GM12878 (cell line): ENCODE results near the gene LSP1. TPM values are rescaled to one million over a fixed set of nuclear protein-coding genes. Genes with fewer than 3 reads are reported as not detected.

Experiments
- ATAC-seq: fragments of 200-7000 bp; cut with Tn5 transposase; 3 replicates; pipeline ENCODE4 v1.9.1; 2020; ENCODE audit warnings: mild to moderate bottlenecking, moderate library complexity
- BruUV-seq: library from RNA; stranded (reverse); fragments of 400-500 nt; replicated peaks from 2 replicates; lab custom pipeline; 2021; lab: Mats Ljungman, UMichigan
- CTCF ChIA-PET: fragments of 300-600 bp; sonication (Branson Sonifier 250); formaldehyde crosslinking; extraction: SDS; loops from one replicate; lab custom pipeline; 2021; ENCODE audit warnings: inconsistent platforms; lab: Yijun Ruan, JAX
- POLR2A ChIA-PET: fragments of 350-600 bp; formaldehyde crosslinking; extraction: SDS; loops from one replicate; lab custom pipeline; 2021; ENCODE audit warnings: inconsistent platforms; lab: Charles Lee
- RAD21 ChIA-PET: fragments of 300-600 bp; sonication (Branson Sonifier 250); formaldehyde crosslinking; loops from one replicate; lab custom pipeline; 2023; ENCODE audit warnings: antibody characterized with exemption; ENCODE audit not compliant: unreplicated experiment; lab: Charles Lee
- SMC1A ChIA-PET: fragments of 300-600 bp; sonication (Branson Sonifier 250); formaldehyde crosslinking; loops from one replicate; lab custom pipeline; 2023; ENCODE audit not compliant: unreplicated experiment, uncharacterized antibody; lab: Charles Lee
- DNase-seq: peaks from one replicate; pipeline ENCODE4 v3.0.0-alpha.2; 2011; ENCODE audit warnings: low read depth, low spot score
- FAIRE-seq: peaks from 3 replicates; lab custom pipeline; 2011; peaks lifted over from hg19 to GRCh38; lab: Jason Lieb, UNC
- H2AFZ ChIP-seq: 2 replicates; pipeline ENCODE4 v1.6.0; 2011; ENCODE audit warnings: low read depth, low read length, control low read depth; ENCODE audit not compliant: control insufficient read depth
- H3K27ac ChIP-seq: 2 replicates; pipeline ENCODE4 v1.5.1; 2011; ENCODE audit warnings: control low read depth; ENCODE audit not compliant: control insufficient read depth, insufficient read depth
- H3K27me3 ChIP-seq, 2 experiments: replicated peaks in 1 of 2; 2 replicates each; pipeline versions ENCODE4 v1.6.0 to v1.6.1; 2011; ENCODE audit warnings: low read length in 1 of 2; ENCODE audit not compliant: control insufficient read depth in 2 of 2, insufficient read depth in 2 of 2
- H3K36me3 ChIP-seq, 2 experiments: 2 replicates each; pipeline ENCODE4 v1.5.1; 2011; ENCODE audit warnings: low read length in 1 of 2; ENCODE audit not compliant: control insufficient read depth in 2 of 2, insufficient read depth in 2 of 2
- H3K4me1 ChIP-seq: 2 replicates; pipeline ENCODE4 v1.6.1; 2011; ENCODE audit warnings: mild to moderate bottlenecking, low read length, moderate library complexity, mixed read lengths; ENCODE audit not compliant: control insufficient read depth, insufficient read depth
- H3K4me2 ChIP-seq: 2 replicates; pipeline ENCODE4 v1.6.0; 2011; ENCODE audit warnings: control low read depth; ENCODE audit not compliant: control insufficient read depth, insufficient read depth
- H3K4me3 ChIP-seq: fragments of 200-600 bp; sonication (generic); 2 replicates; pipeline ENCODE4 v1.5.1; 2016
- H3K79me2 ChIP-seq: 2 replicates; pipeline ENCODE4 v1.6.0; 2011; ENCODE audit warnings: low read length; ENCODE audit not compliant: control insufficient read depth, insufficient read depth
- H3K9ac ChIP-seq: 2 replicates; pipeline ENCODE4 v1.8.0; 2011; ENCODE audit warnings: low read length, control low read depth, mixed read lengths; ENCODE audit not compliant: control insufficient read depth, insufficient read depth
- H3K9me3 ChIP-seq: replicated peaks from 3 replicates; pipeline ENCODE4 v1.5.1; 2011; ENCODE audit warnings: mild to moderate bottlenecking, low read length; ENCODE audit not compliant: control insufficient read depth, insufficient read depth
- H4K20me1 ChIP-seq: 2 replicates; pipeline ENCODE4 v1.6.0; 2011; ENCODE audit not compliant: control insufficient read depth, insufficient read depth
- ASH2L ChIP-seq: fragments of 300-600, 200-600 bp; sonication (generic); IDR thresholded peaks from 2 replicates; pipeline ENCODE4 v1.6.1; 2017; ENCODE audit warnings: low read depth, mild to moderate bottlenecking, borderline replicate concordance
- CBX3 ChIP-seq: fragments of 200-600 bp; sonication (generic); IDR thresholded peaks from 2 replicates; pipeline ENCODE4 v1.6.1; 2016; ENCODE audit warnings: low read depth, borderline replicate concordance
- FOXM1 ChIP-seq: IDR thresholded peaks from 2 replicates; pipeline ENCODE4 v1.6.1; 2012; ENCODE audit warnings: low read depth, mild to moderate bottlenecking, inconsistent platforms, low read length, moderate library complexity
- KDM1A ChIP-seq: fragments of 200-600 bp; sonication (generic); IDR thresholded peaks from 2 replicates; pipeline ENCODE4 v1.6.1; 2016; ENCODE audit warnings: borderline replicate concordance
- MYB ChIP-seq: fragments of 150-350 bp; IDR thresholded peaks from 2 replicates; pipeline ENCODE4 v1.6.1; 2014; ENCODE audit warnings: mild to moderate bottlenecking, low read depth, low read length, borderline replicate concordance
- NBN ChIP-seq: fragments of 450-650 bp; IDR thresholded peaks from 2 replicates; pipeline ENCODE4 v1.6.1; 2016
- SRF ChIP-seq, 2 experiments: IDR thresholded peaks; 2 replicates each; pipeline ENCODE4 v1.6.1; 2011; ENCODE audit warnings: low read depth in 2 of 2, low read length in 2 of 2, mild to moderate bottlenecking in 1 of 2, moderate library complexity in 1 of 2
- STAT1 ChIP-seq: fragments of 450-650 bp; conservative IDR thresholded peaks from 2 replicates; pipeline ENCODE4 v1.6.1; 2014; ENCODE audit warnings: antibody characterized with exemption, mild to moderate bottlenecking
- TCF12 ChIP-seq: IDR thresholded peaks from 2 replicates; pipeline ENCODE4 v1.6.1; 2011; ENCODE audit warnings: low read depth, mild to moderate bottlenecking, low read length
- WGBS: methylation state at CpG from one replicate; pipeline ENCODE4 v1.1.6; 2016; ENCODE audit warnings: low lambda C conversion rate; ENCODE audit not compliant: insufficient replicate concordance, insufficient coverage; ENCODE audit errors: missing lambda C conversion rate; 5-methylcytosine and 5-hydroxymethylcytosine counted together
- in situ Hi-C: fragments of 300-500 bp; cut with MboI; formaldehyde crosslinking; loops from 9 replicates; pipeline ENCODE4 v1.14.3; 2018; ENCODE audit warnings: mixed read lengths
- intact Hi-C: fragments of 100-400 bp; cut with micrococcal nuclease; formaldehyde crosslinking; loops from one replicate; pipeline ENCODE4 v1.14.2; 2022; ENCODE audit not compliant: unreplicated experiment
- polyA plus RNA-seq, 11 experiments: library from polyadenylated mRNA; depleted of rRNA in 4 of 11; unstranded in 6 of 11; stranded (reverse) in 5 of 11; fragments of >200 nt; fragmentation: Nextera tagmentation in 4 of 11; fragmentation: Illumina TruSeq in 1 of 11; extraction: Ambion mirVana in 4 of 11; extraction: Trizol in 1 of 11; gene quantifications; 1 replicate in 1 of 11; 2 replicates in 10 of 11; pipeline versions ENCODE4 v1.2.1 to v1.2.3, GENCODE V29; 2011 to 2016; ENCODE audit warnings: inconsistent platforms in 2 of 11, missing spikeins in 2 of 11, low read depth in 1 of 11
- total RNA-seq, 4 experiments: library from RNA; depleted of rRNA in 3 of 4; stranded (reverse); fragments of >200 nt in 3 of 4; fragmentation: Illumina TruSeq in 1 of 4; extraction: Trizol in 1 of 4; gene quantifications; 2 replicates each; pipeline versions ENCODE4 v1.2.1 to v1.2.3, GENCODE V29; 2013 to 2021
- TF ChIP-seq, protein P1 (sequence below): fragments of 450-650 bp; formaldehyde crosslinking; IDR thresholded peaks from 2 replicates; pipeline ENCODE4 v1.4.0; 2022; ENCODE audit warnings: mild to moderate bottlenecking, moderate library complexity
- TF ChIP-seq, protein P2 (sequence below): fragments of 450-650 bp; IDR thresholded peaks from 2 replicates; pipeline ENCODE4 v1.6.1; 2016; ENCODE audit warnings: mild to moderate bottlenecking

The LSP1 gene
- total and polyA plus RNA-seq, 10 of the 15 experiments (the other 5 are each of a cell fraction or from before 2014, with no cell fraction given): 19.2 to 488 (median 369) TPM

DNA sequence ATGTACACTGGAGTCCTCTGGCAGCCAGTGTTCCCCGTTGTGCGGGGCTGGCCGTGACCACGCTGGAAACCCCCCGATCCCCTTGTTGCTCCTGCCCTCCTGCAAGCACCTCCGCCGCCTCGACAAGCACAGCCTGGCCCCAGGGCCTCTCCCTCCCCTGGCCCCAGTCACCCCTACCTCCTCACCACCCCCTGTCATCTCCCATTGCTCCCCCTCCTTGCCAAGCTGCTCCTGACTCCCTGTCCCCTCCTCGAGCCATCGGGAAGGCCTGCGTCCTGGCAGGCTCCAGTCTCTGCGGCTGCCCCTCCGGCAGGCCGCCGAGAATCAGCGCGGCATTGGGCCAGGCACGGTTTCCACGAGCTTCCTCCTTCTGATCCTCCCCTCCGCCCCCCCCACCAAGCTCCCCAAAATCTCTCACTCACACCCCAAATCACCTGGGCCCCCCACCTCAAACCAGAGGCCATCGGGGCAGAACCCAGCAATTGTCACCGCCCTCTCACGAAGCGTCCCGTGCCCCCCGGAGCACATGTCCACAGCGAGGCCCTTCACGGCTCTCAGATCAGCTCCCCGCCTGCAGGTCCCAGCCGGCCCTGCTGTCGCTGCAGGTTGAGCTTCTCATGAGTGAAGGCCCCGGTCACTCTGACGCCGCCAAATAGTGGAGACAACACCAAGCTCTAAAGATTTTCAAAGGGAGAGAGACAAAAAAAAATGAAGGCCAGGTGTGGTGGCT lies 5.7 kb upstream of the LSP1 start:
- no peak overlapping the region for H3K9ac ChIP-seq
- CTCF ChIA-PET: interaction anchor here (0.6 to 2.3 kb wide), 9 partner anchors 8 to 942 kb away, joined by 3 to 7 read pairs (median 4); partner anchors contain the start of gene TNNT3
- no peaks in the 10 kb centered on the region for H3K36me3 ChIP-seq
- no peak overlapping the region for H3K4me2 ChIP-seq
- no peak overlapping the region for H2AFZ ChIP-seq
- no peak overlapping the region for H3K4me3 ChIP-seq
- no peak for ATAC-seq
- TF ChIP-seq MYB (no peak), STAT1 (no peak), ASH2L (no peak), NBN (no peak), TCF12 (no peak), SRF (IDR thresholded peaks at IDR 0.05; ENCODE audit: low read depth in 2 of 2, low read length in 2 of 2) (no peak), KDM1A (no peak), CBX3 (no peak), FOXM1 (no peak)
- TF ChIP-seq, protein P1, sequence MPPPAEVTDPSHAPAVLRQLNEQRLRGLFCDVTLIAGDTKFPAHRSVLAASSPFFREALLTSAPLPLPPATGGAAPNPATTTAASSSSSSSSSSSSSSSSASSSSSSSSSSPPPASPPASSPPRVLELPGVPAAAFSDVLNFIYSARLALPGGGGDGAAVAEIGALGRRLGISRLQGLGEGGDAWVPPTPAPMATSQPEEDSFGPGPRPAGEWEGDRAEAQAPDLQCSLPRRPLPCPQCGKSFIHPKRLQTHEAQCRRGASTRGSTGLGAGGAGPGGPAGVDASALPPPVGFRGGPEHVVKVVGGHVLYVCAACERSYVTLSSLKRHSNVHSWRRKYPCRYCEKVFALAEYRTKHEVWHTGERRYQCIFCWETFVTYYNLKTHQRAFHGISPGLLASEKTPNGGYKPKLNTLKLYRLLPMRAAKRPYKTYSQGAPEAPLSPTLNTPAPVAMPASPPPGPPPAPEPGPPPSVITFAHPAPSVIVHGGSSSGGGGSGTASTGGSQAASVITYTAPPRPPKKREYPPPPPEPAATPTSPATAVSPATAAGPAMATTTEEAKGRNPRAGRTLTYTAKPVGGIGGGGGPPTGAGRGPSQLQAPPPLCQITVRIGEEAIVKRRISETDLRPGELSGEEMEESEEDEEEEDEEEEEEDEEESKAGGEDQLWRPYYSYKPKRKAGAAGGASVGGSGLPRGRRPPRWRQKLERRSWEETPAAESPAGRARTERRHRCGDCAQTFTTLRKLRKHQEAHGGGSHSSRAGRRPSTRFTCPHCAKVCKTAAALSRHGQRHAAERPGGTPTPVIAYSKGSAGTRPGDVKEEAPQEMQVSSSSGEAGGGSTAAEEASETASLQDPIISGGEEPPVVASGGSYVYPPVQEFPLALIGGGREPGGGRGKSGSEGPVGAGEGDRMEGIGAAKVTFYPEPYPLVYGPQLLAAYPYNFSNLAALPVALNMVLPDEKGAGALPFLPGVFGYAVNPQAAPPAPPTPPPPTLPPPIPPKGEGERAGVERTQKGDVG: no peak
- TF ChIP-seq, protein P2, sequence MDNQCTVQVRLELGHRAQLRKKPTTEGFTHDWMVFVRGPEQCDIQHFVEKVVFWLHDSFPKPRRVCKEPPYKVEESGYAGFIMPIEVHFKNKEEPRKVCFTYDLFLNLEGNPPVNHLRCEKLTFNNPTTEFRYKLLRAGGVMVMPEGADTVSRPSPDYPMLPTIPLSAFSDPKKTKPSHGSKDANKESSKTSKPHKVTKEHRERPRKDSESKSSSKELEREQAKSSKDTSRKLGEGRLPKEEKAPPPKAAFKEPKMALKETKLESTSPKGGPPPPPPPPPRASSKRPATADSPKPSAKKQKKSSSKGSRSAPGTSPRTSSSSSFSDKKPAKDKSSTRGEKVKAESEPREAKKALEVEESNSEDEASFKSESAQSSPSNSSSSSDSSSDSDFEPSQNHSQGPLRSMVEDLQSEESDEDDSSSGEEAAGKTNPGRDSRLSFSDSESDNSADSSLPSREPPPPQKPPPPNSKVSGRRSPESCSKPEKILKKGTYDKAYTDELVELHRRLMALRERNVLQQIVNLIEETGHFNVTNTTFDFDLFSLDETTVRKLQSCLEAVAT: no peak
- TF ChIP-seq, all 136 proteins: peak for 0
- no peak overlapping the region for H3K27ac ChIP-seq
- in situ Hi-C loops (no loop called here), intact Hi-C loops (no loop called here)
- ChIA-PET RAD21 (interaction anchor here (1.3 to 1.7 kb wide), 2 partner anchors 8 to 155 kb away, joined by 3 to 4 read pairs; no protein-coding TSS in a partner anchor), SMC1A (no interaction called here), POLR2A (no interaction called here)
- H3K9me3 ChIP-seq: no peaks in the 10 kb centered on the region
- FAIRE-seq (no peak), DNase-seq (no peak)
- BruUV-seq: no TSS peak
- no peaks in the 10 kb centered on the region; a peak in 1 of 4 replicates for H3K27me3 ChIP-seq
- H3K4me1 ChIP-seq: peaks cover 48% of the 10 kb centered on the region
- H3K79me2 ChIP-seq: peaks cover 4% of the 10 kb centered on the region
- 85% methylated on average over 21 of the region's 34 CpGs for WGBS
- no peaks in the 10 kb centered on the region for H4K20me1 ChIP-seq
